NCI-H82 (cell line): ENCODE results near the gene PGAP3.

ENCODE experiments used
- DNase-seq: peaks from one replicate; lab custom pipeline; 2025; lab: John Stamatoyannopoulos, UW

The PGAP3 gene

DNA sequence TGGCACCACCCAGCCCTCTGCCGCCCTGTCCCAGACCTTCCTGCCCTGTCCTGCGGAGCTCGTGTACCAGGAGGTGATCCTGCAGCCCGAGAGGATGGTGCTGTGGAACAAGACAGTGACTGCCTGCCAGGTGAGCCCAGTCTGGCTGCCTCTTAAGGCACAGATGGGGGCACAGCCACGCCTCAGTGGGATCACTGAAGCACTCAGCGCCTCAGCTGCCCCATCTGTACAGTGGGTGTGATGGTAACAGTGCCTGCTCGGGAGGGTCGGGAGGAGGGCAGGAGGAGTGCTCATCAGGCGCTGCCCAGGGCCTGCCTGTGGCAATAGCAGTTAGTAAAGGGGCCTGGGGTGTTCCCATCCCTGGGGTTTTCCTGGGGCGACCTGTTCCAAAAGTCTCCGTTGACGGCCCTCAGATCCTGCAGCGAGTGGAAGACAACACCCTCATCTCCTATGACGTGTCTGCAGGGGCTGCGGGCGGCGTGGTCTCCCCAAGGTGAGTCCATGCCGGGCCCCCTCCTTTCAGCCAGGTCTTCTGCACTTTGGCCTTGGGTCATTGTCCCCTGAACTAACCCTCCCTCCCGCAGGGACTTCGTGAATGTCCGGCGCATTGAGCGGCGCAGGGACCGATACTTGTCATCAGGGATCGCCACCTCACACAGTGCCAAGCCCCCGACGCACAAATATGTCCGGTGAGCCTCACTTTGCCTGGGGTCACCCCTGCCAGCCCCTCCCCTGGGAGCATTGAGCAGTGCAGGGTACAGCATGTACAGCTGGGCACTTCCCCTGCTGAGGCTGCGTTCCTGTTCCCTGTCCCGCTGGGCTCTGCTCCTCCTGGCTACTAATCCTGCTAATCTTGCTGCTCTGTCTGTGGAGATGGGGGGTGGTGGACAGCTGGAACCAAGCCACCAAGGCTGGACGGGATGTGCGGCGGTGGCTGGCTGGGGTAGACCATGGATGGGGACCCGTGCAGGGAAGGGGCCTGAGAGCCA lies 27.2 kb downstream of the PGAP3 start:
- DNase-seq = peak; percentile 96

DNA sequence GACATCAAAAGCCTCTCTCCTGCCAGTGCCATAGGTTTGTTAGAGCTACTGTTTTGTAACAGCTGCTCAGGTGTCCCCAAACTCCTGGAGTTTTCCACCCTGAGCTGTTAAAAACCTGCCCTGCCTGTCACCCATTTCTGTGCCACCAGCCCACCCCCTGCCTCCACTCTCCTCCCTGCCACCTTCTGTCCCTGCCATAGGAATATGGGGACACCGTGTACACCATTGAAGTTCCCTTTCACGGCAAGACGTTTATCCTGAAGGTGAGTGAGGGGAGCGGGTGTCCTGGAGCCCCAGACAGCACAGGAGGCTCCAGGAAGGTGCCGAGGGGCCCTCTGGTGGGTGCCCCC lies 27.9 kb downstream of the PGAP3 start:
- DNase-seq = no peak

DNA sequence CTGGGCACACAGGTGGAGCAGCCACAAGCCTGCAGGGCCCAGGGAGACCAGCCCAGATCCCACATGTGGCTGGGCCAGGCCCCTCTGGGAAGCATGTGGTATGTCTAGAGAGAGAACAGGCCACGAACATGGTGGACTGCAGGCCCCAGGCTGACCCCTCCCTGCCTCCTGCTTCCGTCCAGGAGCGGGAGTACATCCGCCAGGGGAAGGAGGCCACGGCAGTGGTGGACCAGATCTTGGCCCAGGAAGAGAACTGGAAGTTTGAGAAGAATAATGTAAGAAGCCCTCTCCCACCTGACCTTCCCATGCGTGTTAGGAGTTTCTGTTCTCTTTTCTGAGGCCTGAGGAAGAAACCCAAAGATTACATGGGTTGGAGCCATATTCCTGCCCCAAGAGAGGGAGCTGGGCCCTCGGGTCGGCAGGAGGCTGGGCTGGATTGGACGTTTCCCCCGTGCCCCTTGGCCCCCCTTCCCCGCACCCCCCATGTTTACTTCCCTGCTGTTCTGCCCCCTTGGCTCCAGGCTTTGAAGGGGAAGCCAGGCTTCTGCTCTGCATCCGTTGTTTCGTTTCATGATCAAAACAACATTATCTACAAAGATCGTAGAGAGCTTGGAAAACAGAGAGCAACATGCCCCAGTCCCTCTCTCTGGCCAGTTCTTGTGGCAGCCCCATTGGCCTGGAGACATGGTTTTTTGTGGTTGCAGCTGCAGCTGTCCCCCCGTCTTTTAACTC lies 28.4 kb downstream of the PGAP3 start:
- DNase-seq = no peak

DNA sequence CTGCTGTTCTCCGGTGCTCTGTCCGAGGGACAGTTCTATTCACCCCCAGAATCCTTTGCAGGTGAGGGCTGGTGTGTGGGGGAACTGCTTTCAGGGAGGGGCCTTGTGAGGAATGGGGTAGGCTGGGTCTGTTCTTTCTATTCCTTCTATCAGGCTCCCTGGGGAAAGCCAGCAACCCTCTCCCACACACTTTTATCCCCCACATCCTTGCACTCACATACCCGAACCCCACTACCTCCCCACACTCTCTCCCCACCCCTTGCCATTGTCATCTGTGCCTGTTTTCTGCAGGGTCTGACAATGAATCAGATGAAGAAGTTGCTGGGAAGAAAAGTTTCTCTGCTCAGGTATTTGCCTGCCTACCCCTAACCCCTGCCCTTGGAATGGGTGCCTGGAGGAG lies 29.1 kb downstream of the PGAP3 start:
- no peak for DNase-seq

DNA sequence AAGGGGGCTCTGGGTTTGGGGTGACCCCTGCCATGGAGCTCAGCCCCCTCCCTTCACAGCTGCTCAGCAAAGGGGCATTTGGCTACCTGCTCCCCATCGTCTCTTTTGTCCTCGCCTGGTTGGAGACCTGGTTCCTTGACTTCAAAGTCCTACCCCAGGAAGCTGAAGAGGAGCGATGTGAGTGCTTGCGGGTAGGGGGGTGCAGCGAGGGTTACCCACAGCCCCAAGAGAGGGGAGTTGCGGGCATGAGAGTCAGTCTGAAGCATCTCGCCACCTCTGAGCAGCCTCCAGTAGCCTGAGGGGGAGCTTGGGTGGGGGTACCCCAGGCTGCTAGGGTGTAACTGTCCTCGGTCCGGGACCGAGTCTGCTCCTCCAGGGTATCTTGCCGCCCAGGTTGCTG lies 29.5 kb downstream of the PGAP3 start:
- DNase-seq = no peak

DNA sequence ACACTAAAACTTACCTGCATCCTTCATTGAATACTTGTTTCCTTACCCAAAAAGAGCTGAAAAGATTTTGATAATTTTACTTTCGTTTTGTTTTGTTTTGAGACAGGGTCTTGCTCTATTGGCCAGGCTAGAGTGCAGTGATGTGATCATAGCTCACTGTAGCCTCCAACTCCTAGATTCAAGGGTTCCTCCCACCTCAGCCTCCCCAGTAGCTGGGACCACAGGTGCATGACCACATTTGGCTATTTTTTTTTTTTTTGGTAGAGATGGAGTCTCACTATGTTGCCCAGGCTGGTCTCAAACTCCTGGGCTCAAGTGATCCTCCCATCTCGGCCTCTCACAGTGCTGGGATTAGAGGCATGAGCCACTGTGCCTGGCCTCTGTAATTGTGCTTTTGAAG lies 32.8 kb downstream of the PGAP3 start:
- no peak for DNase-seq

DNA sequence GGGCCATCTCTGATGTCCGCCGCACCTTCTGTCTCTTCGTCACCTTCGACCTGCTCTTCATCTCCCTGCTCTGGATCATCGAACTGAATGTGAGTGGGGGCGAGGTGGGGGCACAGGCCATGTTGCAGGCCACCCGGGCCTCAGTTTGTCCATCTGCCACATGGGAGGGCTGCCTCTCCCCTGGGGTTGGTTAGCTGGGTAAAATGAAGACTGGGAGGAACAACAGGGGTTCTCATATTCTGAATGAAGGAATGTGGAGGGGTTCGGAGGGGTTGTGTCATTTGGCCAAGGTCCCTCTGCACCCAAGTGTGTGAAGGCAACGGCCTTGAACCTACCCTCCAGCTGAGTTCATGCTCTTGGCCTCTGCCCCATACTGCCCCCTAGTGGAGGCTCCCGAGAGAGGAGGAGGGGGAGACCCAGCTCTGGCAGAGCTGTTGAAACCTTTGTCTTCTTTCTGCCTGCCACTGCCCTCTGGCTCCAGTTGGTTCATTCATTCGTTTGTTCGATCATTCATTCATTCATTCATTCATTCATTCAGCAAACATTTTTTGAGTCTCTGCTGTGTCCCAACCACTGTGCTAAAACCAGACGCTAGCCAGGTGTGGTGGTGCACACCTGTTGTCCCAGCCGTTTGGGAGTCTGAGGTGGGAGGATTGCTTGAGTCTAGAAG lies 34.1 kb downstream of the PGAP3 start:
- peak; percentile 80 for DNase-seq

DNA sequence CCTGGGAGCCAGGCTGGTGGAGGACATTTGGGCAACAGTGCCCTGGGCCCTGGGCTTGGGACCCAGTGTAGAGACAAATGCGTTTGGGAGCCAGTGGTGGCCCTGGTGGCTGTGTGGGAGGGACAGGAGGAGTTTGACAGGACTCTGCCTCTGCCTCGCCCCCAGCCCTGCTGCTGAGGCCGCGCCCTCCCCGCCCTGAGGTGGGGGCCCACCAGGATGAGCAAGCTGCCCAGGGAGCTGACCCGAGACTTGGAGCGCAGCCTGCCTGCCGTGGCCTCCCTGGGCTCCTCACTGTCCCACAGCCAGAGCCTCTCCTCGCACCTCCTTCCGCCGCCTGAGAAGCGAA lies 34.6 kb downstream of the PGAP3 start:
- no peak for DNase-seq

DNA sequence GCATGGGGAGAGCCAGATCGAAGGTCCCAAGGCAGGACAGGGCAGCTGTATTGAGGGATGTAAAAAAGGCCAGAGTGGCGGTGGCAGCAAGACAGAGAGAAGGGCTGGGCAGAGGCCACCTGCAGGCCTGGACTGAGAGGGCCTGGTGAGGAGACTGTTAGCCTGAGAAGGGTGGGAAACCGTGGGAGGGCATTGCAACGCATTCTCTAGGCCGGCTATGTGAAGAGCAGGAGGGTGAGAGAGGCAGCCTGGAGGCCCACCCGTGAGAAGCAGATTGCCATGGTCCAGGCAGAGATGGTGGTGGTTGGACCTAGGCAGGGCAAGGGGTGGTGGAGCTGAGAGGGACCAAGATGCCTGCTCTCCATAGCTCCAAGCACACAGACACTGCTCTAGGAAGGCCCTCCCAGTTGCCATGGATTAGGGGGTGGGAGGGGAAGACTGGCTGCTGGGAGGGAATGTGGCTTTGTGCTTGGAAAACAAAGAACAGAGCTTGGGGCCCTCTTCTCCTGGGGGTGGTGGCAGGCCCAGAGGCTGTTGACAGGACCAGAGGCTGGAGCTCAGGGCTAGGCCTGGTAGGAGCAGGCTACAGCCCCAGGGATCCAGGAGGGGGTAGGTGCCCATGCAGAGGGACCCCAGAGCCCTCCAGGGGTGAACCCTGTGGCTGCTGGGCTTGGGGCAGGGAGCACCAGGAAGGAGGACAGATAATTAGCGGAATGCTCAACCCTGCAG lies 35.1 kb downstream of the PGAP3 start:
- peak; percentile 58 for DNase-seq

DNA sequence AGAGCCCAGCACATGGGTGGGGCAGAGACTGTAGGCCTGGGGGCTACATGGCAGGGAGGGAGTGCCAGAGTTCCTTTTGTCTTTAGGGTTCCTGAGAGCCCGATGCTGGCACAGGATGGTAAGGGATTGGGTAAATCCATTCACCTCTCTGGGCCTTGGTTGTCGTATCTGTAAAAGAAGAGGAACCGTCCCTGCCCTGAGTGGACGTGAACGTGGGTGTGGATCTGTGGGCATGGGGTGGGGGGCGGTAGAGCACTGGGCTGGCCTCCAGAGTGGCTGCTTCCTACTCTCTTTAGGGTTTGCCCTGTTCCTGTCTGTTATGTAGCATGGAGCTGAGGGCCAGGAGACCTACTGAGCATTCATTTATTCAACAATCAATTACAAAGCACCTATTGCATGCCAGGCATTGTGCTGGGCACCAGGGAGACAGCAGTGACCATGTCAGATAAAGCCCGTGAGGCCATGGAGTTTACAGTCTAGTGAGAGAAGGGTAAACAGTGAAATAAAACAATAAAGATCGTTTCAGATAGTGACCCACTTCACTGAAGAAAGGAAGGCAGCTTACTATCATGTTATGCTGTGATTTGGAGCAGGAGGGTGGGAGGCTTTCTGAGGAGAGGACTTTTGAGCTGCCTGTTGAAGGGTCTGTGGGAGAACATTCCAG lies 35.8 kb downstream of the PGAP3 start:
- no peak for DNase-seq

DNA sequence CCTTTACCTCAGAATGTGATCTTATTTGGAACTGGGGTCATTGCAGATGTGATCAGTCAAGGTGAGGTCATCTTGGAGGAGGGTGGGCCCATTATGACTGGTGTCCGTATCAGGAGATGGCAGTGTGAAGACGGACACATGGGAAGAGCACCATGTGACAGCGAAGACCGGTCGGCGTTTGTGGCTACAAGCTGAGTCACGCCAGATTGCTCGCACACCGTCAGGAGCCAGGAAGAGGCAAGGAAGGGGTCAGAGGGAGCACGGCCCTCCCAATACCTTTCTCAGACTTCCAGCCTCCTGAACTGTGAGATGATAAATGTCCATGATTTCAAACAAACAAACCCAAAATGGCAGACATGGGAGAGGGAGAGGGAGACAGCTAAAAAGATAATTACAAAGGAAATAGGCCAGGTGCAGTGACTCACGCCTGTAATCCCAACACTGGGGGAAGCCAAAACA lies 37.7 kb downstream of the PGAP3 start:
- DNase-seq = no peak

DNA sequence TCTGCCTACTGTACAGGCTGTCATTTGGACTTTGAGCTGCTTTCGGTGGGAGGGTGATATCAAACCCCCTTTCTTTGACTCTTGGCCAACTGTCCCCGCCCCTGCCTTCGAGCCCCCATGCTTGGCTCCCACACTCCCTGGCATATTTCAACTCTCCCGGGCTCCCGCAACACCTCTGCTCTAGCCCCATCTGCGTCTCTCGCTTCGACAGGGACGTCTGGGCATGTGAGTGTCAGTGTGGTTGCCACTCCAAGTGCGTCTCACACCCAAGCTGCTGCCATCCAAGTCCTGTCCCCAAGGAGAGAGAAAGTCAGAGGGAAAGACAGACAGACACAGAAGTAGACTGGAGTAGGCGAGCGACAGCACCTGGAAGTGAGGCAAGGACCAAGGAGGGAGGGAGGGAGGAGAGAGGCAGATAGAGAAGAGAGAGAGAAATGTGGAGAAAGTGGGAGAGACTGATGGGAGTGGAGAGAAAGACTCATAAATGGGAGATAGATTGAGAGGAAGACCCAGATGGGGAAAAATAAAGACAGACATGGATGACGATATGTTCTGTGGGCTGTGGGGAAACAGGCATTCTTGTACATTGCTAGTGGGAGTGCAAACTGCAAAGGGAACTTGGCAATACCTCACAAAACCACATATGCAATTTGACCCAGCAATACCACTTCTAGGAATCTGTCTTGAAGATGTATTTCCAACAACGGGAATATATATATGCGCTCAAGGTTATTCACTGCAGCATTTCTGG lies 39.1 kb downstream of the PGAP3 start:
- DNase-seq = no peak

DNA sequence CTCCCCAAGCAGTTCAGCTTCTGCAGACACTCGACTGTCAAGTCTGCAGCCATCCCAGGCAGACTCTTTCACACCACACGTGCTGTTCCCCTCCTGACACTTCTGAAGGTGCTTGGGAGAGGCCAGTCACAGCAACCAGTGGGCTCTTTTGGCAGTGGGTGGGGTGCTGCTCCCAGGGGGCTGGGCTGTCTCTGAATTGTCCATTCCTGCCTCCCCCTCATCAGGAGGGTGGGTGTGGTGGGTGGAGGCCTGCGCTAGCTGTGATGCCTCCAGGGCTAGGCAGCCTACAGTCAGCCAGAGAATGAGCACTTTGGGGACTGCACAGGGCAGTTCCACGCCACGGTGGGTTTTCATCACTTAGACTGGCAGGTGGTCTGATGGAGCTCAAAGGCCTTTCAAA lies 40.6 kb downstream of the PGAP3 start:
- DNase-seq = no peak

DNA sequence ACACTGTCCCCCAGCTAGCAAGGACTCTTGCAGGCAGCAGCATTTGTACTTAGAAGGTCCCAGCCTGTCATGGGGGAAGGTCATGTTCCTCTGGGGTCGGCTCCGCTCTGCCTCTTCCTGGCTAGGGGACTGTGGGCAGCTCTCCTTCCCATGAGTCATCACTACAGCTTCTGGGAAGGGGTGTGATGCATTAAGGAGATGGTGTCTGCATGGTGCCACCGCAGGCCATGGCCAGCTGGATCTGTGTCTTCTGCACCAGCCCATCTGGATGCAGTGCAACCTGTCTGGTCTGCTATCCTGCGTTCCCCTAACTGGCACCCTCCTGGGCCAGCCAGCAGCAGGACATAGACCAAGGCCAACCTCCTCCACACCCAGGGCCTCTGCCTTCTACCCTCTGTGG lies 44.6 kb downstream of the PGAP3 start:
- no peak for DNase-seq

DNA sequence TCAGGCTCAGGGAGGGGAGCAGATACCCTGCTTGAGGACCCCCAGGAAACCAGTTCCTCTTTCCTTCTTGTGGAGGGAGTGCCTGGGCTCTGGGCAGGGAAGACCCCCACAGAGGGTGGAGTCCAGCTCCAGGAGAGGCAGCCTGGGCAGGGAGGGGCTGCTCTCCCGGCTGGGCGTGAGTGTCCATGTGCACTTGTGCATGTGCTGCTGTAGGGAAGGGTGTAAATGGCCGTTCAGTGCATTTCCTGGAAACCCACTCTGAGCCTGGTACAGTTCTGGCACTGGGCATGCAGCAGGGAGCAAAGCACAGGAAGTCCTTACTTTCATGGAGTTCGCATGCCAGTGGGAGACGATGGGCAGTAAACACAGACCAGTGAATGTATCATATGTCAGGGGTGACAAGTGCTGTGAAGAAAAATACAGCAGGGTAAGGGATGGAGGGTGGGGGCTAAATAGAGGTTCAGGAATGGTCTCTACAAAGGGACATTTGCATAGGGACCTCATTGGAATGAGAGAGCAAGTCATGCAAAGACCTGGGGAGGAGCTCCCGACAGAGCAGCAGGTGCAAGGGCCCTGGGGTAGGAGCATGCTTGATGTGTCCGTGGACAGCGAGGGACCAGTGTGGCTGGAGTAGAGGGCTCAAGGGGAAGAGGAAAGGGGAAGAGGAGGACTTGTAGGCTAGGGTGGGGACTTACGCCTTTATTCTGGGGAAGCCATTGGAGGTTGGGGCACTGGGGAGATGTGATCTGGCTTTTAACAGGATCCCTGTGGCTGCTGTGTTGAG lies 45.4 kb downstream of the PGAP3 start:
- no peak for DNase-seq

DNA sequence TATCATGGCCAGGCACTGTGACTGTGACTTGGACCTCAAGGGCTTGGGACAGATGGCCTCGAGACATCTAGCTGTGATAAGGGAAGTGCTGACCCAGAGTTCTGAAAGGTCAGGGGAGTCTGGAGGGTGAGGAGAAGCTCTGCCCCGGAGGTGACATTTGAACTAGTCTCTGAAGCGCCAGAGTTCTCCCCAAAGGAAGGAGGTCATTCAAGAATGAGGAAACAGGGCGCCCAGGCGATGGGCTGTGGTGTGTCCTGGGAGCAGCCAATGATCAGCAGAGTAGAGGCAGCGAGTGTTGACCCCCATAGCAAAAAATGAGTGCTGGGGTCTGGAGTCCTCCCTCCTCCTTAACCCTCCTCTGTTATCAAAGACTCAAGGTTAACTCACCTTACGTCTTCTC lies 46.0 kb downstream of the PGAP3 start:
- DNase-seq = no peak

DNA sequence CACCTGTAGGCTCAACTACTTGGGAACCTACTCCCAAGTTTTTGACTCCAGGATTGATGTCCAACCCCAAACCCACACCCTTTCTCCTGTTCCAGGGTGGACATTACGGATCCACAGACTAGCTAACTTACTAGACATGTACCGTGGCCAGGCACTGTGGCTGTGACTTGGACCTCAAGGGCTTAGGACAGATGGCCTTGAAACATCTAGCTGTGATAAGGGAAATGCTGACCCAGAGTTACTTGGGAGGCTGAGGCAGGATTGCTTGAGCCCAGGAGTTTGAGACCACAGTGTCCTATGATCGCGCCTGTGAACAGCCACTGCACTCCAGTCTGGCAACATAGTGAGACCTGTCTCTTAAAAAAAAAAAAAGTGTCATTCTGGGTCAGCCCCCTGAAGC lies 46.8 kb downstream of the PGAP3 start:
- DNase-seq = no peak

DNA sequence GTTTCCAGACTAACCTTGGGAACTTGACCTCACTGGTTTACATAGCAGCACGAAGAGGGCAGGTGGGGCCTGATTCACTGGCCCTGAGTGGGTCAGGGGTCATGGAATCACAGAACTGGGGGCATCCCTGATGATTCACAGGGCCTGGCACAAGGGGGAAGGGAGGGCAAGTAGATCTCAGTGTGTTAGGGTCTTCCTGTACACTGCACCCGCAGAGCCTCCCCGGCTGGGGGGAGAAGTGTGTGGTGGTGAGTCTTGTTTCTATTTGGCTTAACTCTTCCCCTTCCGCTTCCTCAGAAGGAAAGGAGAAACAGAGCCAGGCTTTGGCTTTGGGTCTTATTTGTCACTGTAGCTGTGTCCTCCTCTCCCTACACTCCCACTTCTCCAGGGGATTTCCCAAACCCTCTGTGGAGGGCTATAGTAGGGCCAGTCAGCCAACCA lies 47.2 kb downstream of the PGAP3 start:
- DNase-seq = no peak

DNA sequence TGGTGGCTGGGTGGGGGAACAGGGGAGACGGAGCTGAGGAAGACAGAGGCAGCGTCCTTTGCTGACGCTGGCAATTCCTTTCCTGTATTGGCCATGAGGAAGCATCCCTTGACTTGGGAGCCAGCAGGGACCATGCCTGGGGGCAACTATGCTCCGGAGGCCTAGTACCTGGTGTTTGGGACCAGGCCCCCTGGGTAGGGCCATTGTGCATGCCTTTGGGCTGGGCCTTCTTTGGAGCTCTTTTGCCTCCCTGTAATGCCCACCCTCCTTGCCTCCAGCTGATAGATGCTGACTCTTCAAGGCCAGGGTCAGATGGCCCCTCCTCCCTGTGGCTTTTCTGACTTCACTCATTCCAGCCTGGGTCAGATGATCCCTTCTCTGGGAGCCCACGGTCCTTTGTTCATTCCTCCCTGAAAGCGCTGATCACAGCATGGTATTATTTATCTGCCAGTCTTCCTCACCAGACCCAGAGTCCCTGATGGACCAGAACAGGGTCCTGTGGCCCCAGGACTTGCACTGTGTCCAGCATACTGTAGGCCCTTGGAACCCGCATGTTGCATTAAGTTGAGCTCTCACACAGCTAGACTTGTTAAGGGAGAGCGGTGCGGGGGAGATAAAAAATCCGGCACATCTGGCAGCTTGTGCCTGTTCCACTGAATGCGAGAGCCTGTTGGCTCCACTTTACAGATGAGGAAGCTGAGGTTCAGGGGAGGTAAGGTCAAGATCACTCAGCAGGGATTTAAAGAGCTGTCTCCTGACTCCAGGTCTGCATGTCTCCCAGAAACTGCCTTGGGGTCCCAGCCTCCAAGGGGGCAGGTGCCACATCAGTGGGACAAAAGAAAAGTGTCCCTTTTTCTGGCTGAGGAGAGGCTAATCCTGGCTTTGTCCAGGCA lies 48.0 kb downstream of the PGAP3 start:
- DNase-seq = no peak
